GM13977 (cell line): ENCODE data around the gene MAP2K6.

ENCODE experiments used
- DNase-seq: peaks from one replicate; pipeline ENCODE4 v3.0.0; 2012; ENCODE audit warnings: low spot score
- CTCF ChIP-seq: IDR thresholded peaks from 2 replicates; pipeline ENCODE4 v1.5.1; 2012; ENCODE audit warnings: mild to moderate bottlenecking, control low read depth; ENCODE audit not compliant: insufficient read depth; ENCODE audit errors: extremely low read depth, missing control alignments
- in situ Hi-C: fragments of 300-500 bp; cut with MboI; formaldehyde crosslinking; loops from one replicate; pipeline ENCODE4 v1.12.0; 2022; ENCODE audit warnings: low sequenced_read_pairs, low pct_unique_long_range_greater_than_20kb, mixed read lengths, inconsistent platforms; ENCODE audit not compliant: unreplicated experiment

The MAP2K6 gene

GRCh38 chr17:69480245-69480644 lies 65.7 kb downstream of the MAP2K6 start:
- no peak for TF ChIP-seq CTCF
- DNase-seq: no peak
- in situ Hi-C loops: no loop called here

GRCh38 chr17:69485251-69485661 lies 70.8 kb downstream of the MAP2K6 start:
- TF ChIP-seq CTCF: no peak
- DNase-seq: no peak
- in situ Hi-C loops: no loop called here

GRCh38 chr17:69485901-69486643 lies 71.6 kb downstream of the MAP2K6 start:
- DNase-seq: no peak
- TF ChIP-seq CTCF: no peak
- in situ Hi-C loops: no loop called here

- no peak for TF ChIP-seq CTCF
- no peak for DNase-seq
- in situ Hi-C loops: no loop called here
Observed at GRCh38 chr17:69486779-69487637, 72.5 kb downstream of the MAP2K6 start.

GRCh38 chr17:69489313-69489712 lies 74.8 kb downstream of the MAP2K6 start:
- DNase-seq: no peak
- in situ Hi-C loops: no loop called here
- TF ChIP-seq CTCF: no peak

- no peak for DNase-seq
- in situ Hi-C loops: no loop called here
- no peak for TF ChIP-seq CTCF
Observed at GRCh38 chr17:69492410-69493071, 78.0 kb downstream of the MAP2K6 start.
